Ishikawa (cell line): ENCODE results near the gene AFG1L.

Experiments used
- CEBPB ChIP-seq: IDR thresholded peaks from 2 replicates; pipeline ENCODE4 v1.6.1; 2012
- CREB1 ChIP-seq: IDR thresholded peaks from 2 replicates; pipeline ENCODE4 v1.6.1; 2012; ENCODE audit warnings: low read depth
- EP300 ChIP-seq: IDR thresholded peaks from 2 replicates; pipeline ENCODE4 v1.6.1; 2012; ENCODE audit warnings: borderline replicate concordance
- MAX ChIP-seq: IDR thresholded peaks from 2 replicates; pipeline ENCODE4 v1.6.1; 2012
- RAD21 ChIP-seq: IDR thresholded peaks from 2 replicates; pipeline ENCODE4 v1.6.1; 2012; ENCODE audit warnings: low read depth
- TAF1 ChIP-seq: IDR thresholded peaks from 2 replicates; pipeline ENCODE4 v1.6.1; 2012; ENCODE audit warnings: low read depth, mild to moderate bottlenecking
- TEAD4 ChIP-seq: IDR thresholded peaks from 2 replicates; pipeline ENCODE4 v1.6.1; 2012
- YY1 ChIP-seq: IDR thresholded peaks from 2 replicates; pipeline ENCODE4 v1.6.1; 2012; ENCODE audit warnings: low read depth
- ZBTB7A ChIP-seq: IDR thresholded peaks from 2 replicates; pipeline ENCODE4 v1.6.1; 2012; ENCODE audit warnings: low read depth
- TF ChIP-seq, protein P1 (sequence below): IDR thresholded peaks from 2 replicates; pipeline ENCODE4 v1.6.1; 2012; ENCODE audit warnings: low read depth, mild to moderate bottlenecking

DNA sequence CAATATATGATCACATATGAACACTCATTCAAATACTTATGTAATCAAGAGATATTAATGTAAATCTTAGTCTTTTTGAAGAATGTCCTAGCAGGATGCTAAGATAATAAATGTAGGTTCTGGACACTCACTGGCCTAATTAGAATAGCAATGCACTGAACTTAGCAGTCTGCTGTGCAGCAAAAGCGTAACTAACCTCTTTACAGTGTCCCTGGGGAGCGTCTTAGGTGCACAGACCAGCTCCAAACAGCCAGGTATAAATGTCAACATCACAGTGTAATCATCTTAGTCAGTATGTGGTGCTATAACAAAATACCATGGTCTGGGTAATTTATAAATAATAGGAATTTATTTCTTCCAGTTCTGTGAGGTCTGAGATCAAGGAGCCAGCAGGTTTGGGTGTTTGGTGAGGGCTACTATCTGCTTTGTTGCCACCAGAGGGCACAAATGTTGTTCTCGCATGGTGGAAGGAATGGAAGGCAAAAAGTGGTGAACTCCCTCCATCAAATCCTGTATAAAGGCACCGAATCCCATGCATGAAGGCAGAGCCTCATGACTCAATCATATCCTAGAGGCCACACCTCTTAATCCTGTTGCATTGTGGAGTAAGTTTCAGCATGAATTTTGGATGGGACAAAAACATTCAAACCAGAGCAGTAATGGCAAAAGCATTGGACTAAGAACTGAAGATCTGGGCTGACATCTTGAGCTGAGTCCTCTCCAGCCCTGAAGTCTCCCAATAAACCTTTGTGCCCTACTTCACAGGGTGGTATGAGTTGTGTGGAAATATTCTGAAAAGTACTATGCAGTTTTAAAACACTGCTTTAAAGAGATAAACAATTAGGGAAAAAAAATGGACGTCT, 224.1 kb downstream of the AFG1L start:
- TF ChIP-seq TAF1 (no peak), MAX (no peak), EP300 (no peak), RAD21 (peak; percentile 38; the same call in 1 of the 2 replicates), TEAD4 (no peak), ZBTB7A (no peak), CEBPB (no peak), YY1 (no peak), CREB1 (no peak)
- TF ChIP-seq, protein P1, sequence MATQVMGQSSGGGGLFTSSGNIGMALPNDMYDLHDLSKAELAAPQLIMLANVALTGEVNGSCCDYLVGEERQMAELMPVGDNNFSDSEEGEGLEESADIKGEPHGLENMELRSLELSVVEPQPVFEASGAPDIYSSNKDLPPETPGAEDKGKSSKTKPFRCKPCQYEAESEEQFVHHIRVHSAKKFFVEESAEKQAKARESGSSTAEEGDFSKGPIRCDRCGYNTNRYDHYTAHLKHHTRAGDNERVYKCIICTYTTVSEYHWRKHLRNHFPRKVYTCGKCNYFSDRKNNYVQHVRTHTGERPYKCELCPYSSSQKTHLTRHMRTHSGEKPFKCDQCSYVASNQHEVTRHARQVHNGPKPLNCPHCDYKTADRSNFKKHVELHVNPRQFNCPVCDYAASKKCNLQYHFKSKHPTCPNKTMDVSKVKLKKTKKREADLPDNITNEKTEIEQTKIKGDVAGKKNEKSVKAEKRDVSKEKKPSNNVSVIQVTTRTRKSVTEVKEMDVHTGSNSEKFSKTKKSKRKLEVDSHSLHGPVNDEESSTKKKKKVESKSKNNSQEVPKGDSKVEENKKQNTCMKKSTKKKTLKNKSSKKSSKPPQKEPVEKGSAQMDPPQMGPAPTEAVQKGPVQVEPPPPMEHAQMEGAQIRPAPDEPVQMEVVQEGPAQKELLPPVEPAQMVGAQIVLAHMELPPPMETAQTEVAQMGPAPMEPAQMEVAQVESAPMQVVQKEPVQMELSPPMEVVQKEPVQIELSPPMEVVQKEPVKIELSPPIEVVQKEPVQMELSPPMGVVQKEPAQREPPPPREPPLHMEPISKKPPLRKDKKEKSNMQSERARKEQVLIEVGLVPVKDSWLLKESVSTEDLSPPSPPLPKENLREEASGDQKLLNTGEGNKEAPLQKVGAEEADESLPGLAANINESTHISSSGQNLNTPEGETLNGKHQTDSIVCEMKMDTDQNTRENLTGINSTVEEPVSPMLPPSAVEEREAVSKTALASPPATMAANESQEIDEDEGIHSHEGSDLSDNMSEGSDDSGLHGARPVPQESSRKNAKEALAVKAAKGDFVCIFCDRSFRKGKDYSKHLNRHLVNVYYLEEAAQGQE = no peak
